ENCODE measurements around the gene KDSR.
A peak's percentile ranks its signal among the peaks of the same experiment; 100 is the strongest.

The KDSR gene

GRCh38 chr18:63313396-63313917 lies 53.5 kb downstream of the KDSR start:
- Mint-ChIP-seq H3K27me3 (peaks cover 9% of the 10 kb centered on the region), H3K27ac (no peak overlapping the region), H3K4me1 (ENCODE audit: low read depth) (peaks cover 10% of the 10 kb centered on the region), H3K36me3 (ENCODE audit: low read depth) (no peaks in the 10 kb centered on the region), H3K4me3 (no peak overlapping the region), H3K9me3 (no peaks in the 10 kb centered on the region)
- intact Hi-C loops (cut with micrococcal nuclease) = loop anchor here (10.0 kb wide), 1 partner anchor 49 kb away; no protein-coding TSS in a partner anchor

DNA sequence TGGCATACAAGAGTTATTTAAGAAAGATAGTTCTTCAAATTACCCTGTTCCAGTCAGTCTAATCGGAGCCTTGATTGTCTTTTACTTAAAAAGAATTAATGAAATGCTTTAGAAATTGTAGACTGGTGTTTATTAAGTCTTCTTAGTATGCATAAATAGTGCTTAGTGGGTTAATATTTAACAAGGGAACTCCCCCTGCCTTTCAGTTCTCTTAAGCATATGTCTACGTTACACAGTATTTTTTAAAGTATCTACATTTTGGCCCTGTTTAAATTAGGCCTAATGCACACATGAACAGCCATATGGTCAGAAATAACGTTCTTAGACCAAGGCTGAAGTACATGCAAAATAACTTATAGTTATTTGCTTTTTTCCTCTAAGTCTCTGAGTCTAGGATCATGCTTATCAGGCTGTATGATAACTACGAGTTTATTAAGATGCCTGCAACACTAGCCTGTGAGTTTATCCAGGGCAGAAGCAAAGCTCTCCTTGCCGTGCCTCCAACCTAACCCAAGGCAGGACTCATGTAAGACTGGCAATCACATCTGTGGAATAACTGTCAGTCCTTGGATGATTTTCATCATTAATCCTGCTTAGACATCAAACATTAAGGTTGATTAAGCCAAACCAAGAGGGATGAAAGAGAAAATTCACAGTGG lies 54.1 kb downstream of the KDSR start:
- Mint-ChIP-seq H3K4me1 (ENCODE audit: low read depth) (peaks cover 4% of the 10 kb centered on the region), H3K9me3 (no peaks in the 10 kb centered on the region), H3K36me3 (ENCODE audit: low read depth) (no peaks in the 10 kb centered on the region), H3K27ac (no peak overlapping the region), H3K27me3 (peaks cover 5% of the 10 kb centered on the region), H3K4me3 (no peak overlapping the region)
- intact Hi-C loops (cut with micrococcal nuclease) = loop anchor here (10.0 kb wide), 1 partner anchor 48 kb away; no protein-coding TSS in a partner anchor

GRCh38 chr18:63312019-63312409 lies 55.0 kb downstream of the KDSR start:
- H3K36me3 Mint-ChIP-seq (ENCODE audit: low read depth) = no peaks in the 10 kb centered on the region
- peaks cover under 1% of the 10 kb centered on the region for H3K4me1 Mint-ChIP-seq (ENCODE audit: low read depth)

GRCh38 chr18:63311118-63312018 lies 55.6 kb downstream of the KDSR start:
- H3K4me1 Mint-ChIP-seq (ENCODE audit: low read depth) = peaks cover 7% of the 10 kb centered on the region
- H3K27ac Mint-ChIP-seq = no peak overlapping the region
- intact Hi-C loops (cut with micrococcal nuclease) = loop anchor here (10.0 kb wide), 1 partner anchor 47 kb away; no protein-coding TSS in a partner anchor
- H3K36me3 Mint-ChIP-seq (ENCODE audit: low read depth) = no peaks in the 10 kb centered on the region
- no peaks in the 10 kb centered on the region for H3K9me3 Mint-ChIP-seq
- no peaks in the 10 kb centered on the region for H3K27me3 Mint-ChIP-seq
- no peak overlapping the region for H3K4me3 Mint-ChIP-seq

More at GRCh38 chr18:63312019-63312409, 55.0 kb downstream of the KDSR start:
- Mint-ChIP-seq H3K9me3 (no peaks in the 10 kb centered on the region), H3K27ac (no peak overlapping the region), H3K27me3 (no peaks in the 10 kb centered on the region), H3K4me3 (no peak overlapping the region)
- intact Hi-C loops (cut with micrococcal nuclease) = loop anchor here (10.0 kb wide), 1 partner anchor 47 kb away; no protein-coding TSS in a partner anchor

- Mint-ChIP-seq H3K4me1 (ENCODE audit: low read depth) (peaks cover 12% of the 10 kb centered on the region), H3K4me3 (no peak overlapping the region), H3K27me3 (no peaks in the 10 kb centered on the region), H3K36me3 (ENCODE audit: low read depth) (no peaks in the 10 kb centered on the region), H3K27ac (no peak overlapping the region), H3K9me3 (no peaks in the 10 kb centered on the region)
- intact Hi-C loops (cut with micrococcal nuclease) = no loop called here
These were observed 57.6 kb downstream of the KDSR start for GRCh38 chr18:63309422-63309821.

DNA sequence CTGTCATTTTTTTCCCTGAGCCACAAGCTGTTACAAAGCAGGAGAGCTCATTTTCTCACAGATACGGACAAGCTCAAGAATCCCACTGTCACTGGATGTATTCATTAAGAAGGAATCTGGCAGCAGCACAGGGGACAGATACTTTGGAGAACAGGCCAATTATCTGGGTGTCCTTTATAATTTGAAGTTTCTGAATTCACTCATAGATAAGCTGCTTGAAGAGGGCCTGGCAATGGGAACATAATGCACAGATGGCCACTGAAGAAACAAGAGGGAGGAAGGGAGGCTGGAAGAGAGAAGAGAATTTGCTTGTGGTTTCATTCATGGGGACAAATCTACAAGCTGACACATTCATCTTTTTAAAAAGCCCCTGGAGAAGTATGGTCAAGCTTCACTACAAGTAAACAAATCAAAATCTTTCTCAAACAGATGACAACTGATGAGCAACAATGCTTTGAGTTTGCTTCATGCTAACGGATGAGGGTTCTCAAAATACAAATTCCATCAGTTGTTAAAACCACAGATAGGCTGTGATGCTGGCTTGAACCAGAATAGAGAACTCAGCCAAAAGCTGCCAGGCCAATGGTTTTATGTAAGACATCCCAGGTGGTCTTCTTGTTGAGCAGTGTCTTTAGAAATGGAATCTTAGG lies 59.3 kb downstream of the KDSR start:
- intact Hi-C loops (cut with micrococcal nuclease) = no loop called here
- no peaks in the 10 kb centered on the region for H3K27me3 Mint-ChIP-seq
- H3K27ac Mint-ChIP-seq = no peak overlapping the region
- no peaks in the 10 kb centered on the region for H3K9me3 Mint-ChIP-seq
- peaks cover 25% of the 10 kb centered on the region for H3K4me1 Mint-ChIP-seq (ENCODE audit: low read depth)
- H3K4me3 Mint-ChIP-seq = no peak overlapping the region
- H3K36me3 Mint-ChIP-seq (ENCODE audit: low read depth) = no peaks in the 10 kb centered on the region

GRCh38 chr18:63306819-63307550 lies 60.0 kb downstream of the KDSR start:
- Mint-ChIP-seq H3K4me1 (ENCODE audit: low read depth) (peaks cover 32% of the 10 kb centered on the region), H3K27ac (no peak overlapping the region), H3K9me3 (no peaks in the 10 kb centered on the region), H3K36me3 (ENCODE audit: low read depth) (no peaks in the 10 kb centered on the region), H3K4me3 (no peak overlapping the region), H3K27me3 (no peaks in the 10 kb centered on the region)
- intact Hi-C loops (cut with micrococcal nuclease) = no loop called here

GRCh38 chr18:63306249-63306648 lies 60.8 kb downstream of the KDSR start:
- intact Hi-C loops (cut with micrococcal nuclease) = no loop called here
- Mint-ChIP-seq H3K9me3 (no peaks in the 10 kb centered on the region), H3K27ac (no peak overlapping the region), H3K4me1 (ENCODE audit: low read depth) (peaks cover 39% of the 10 kb centered on the region), H3K4me3 (no peak overlapping the region), H3K36me3 (ENCODE audit: low read depth) (no peaks in the 10 kb centered on the region), H3K27me3 (no peaks in the 10 kb centered on the region)

GRCh38 chr18:63303547-63303946 lies 63.5 kb downstream of the KDSR start:
- Mint-ChIP-seq H3K27ac (no peak overlapping the region), H3K9me3 (no peaks in the 10 kb centered on the region), H3K4me1 (ENCODE audit: low read depth) (peaks cover 60% of the 10 kb centered on the region), H3K36me3 (ENCODE audit: low read depth) (no peaks in the 10 kb centered on the region), H3K27me3 (no peaks in the 10 kb centered on the region), H3K4me3 (no peak overlapping the region)
- intact Hi-C loops (cut with micrococcal nuclease) = no loop called here

- intact Hi-C loops (cut with micrococcal nuclease) = no loop called here
- Mint-ChIP-seq H3K36me3 (ENCODE audit: low read depth) (no peaks in the 10 kb centered on the region), H3K9me3 (no peaks in the 10 kb centered on the region), H3K27me3 (no peaks in the 10 kb centered on the region), H3K4me1 (ENCODE audit: low read depth) (peaks cover 60% of the 10 kb centered on the region), H3K4me3 (no peak overlapping the region), H3K27ac (no peak overlapping the region)
These were observed 64.2 kb downstream of the KDSR start for GRCh38 chr18:63302636-63303405.

DNA sequence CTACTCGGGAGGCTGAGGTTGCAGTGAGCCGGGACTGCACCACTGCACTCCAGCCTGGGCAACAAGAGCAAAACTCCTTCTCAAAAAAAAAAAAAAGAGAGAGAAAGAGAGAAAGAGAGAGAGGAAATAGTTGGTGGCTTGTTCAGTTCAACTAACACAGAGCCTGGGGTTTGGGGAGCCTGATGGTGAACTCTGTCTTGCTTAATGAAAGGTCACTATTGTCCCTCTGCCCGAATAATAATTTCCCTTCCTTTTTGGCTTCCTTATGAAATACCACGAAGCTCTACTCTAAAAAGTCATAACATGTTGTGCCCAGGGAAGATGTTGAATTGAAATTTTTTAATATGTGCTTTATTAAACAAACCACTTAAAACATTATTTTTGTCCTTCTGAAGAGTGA lies 64.8 kb downstream of the KDSR start:
- H3K27me3 Mint-ChIP-seq = no peaks in the 10 kb centered on the region
- no peak overlapping the region for H3K4me3 Mint-ChIP-seq
- peak overlapping the region; percentile 34 for H3K27ac Mint-ChIP-seq
- H3K9me3 Mint-ChIP-seq = no peaks in the 10 kb centered on the region
- intact Hi-C loops (cut with micrococcal nuclease) = no loop called here
- peaks cover 60% of the 10 kb centered on the region for H3K4me1 Mint-ChIP-seq (ENCODE audit: low read depth)
- H3K36me3 Mint-ChIP-seq (ENCODE audit: low read depth) = no peaks in the 10 kb centered on the region

DNA sequence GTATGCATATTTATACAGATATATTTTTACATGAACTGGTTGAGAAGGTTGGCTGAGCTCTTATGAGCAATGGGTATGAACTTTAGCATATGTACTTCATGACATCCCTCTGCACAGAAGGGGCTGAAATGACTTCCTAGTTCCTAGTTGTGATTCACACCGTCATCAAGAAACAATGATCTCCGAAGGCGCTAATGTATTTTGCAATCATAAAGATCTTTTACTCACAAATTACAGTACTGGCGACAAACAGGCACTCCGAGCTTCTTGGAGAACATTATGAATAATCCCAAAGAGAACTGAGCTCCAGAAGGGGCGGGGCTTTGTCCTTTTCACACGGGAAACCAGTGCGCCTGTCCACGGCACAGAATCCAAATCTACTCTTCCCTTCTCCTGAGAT lies 65.6 kb downstream of the KDSR start:
- intact Hi-C loops (cut with micrococcal nuclease) = no loop called here
- H3K27me3 Mint-ChIP-seq = no peaks in the 10 kb centered on the region

More for the DNA sequence above, 65.6 kb downstream of the KDSR start:
- Mint-ChIP-seq H3K4me3 (peak overlapping the region; percentile 39), H3K4me1 (ENCODE audit: low read depth) (peaks cover 54% of the 10 kb centered on the region), H3K9me3 (no peaks in the 10 kb centered on the region), H3K36me3 (ENCODE audit: low read depth) (no peaks in the 10 kb centered on the region), H3K27ac (peak overlapping the region; percentile 34)

All from dendritic cell treated with granulocyte-macrophage colony-stimulating factor and Interleukin-4, amounts not matched to agents 40 ng/mL and 50 ng/mL, for 4 days (primary cell).